Transverse colon (tissue), 4 donors: Measurements from ENCODE around the gene GOLM1.

Experiments used
- CTCF ChIP-seq, 5 experiments: fragments of 200-600 bp in 3 of 5; fragments of 450-650 bp in 2 of 5; sonication (generic) in 3 of 5; IDR thresholded peaks; 1 replicate in 2 of 5; 2 replicates in 3 of 5; pipeline ENCODE4 v1.5.1; 2016 to 2017; ENCODE audit warnings: antibody characterized with exemption in 5 of 5, inconsistent platforms in 3 of 5, mild to moderate bottlenecking in 2 of 5, moderate library complexity in 1 of 5
- POLR2AphosphoS5 ChIP-seq, 3 donors: sonication (generic); formaldehyde crosslinking; IDR thresholded peaks; one replicate each; pipeline ENCODE4 v1.6.1; 2016; ENCODE audit warnings: antibody characterized with exemption in 3 of 3

GRCh38 chr9:86079421-86079831, 19.9 kb downstream of the GOLM1 start:
- no peak for TF ChIP-seq CTCF (IDR thresholded peaks at IDR 0.05)
- no peak for TF ChIP-seq POLR2AphosphoS5 (IDR thresholded peaks at IDR 0.05)
